K562 (cell line): ENCODE results near the gene TULP4. TPM values are rescaled to one million over a fixed set of nuclear protein-coding genes. Genes with fewer than 3 reads are reported as not detected.

ENCODE experiments used
- CHCHD3 ChIP-seq: fragments of 250-450 bp; sonication (Bioruptor Pico); IDR thresholded peaks from 2 replicates; pipeline ENCODE4 v2.1.2; 2022; ENCODE audit warnings: mild to moderate bottlenecking
- CHD4 ChIP-seq: fragments of 200-600 bp; sonication (generic); IDR thresholded peaks from 3 replicates; pipeline ENCODE4 v1.6.1; 2012; ENCODE audit warnings: low read depth, mild to moderate bottlenecking, mixed read lengths, low read length, inconsistent platforms; ENCODE audit not compliant: insufficient read depth, insufficient replicate concordance, poor library complexity, severe bottlenecking
- EP300 ChIP-seq: IDR thresholded peaks from 2 replicates; pipeline ENCODE4 v1.6.1; 2012; ENCODE audit warnings: low read length, improper control_type of control experiment
- GABPB2 ChIP-seq: fragments of 250-450 bp; sonication (Bioruptor Pico); conservative IDR thresholded peaks from 2 replicates; pipeline ENCODE4 v1.5.1; 2021; ENCODE audit warnings: mild to moderate bottlenecking
- GTF3C2 ChIP-seq: IDR thresholded peaks from 3 replicates; pipeline ENCODE4 v1.6.1; 2011; ENCODE audit warnings: borderline replicate concordance, mild to moderate bottlenecking, moderate library complexity; ENCODE audit not compliant: insufficient read length; ENCODE audit errors: extremely low read depth
- IRF1 ChIP-seq: sonication (generic); formaldehyde crosslinking; IDR thresholded peaks from 2 replicates; pipeline ENCODE4 v1.8.0; 2022; ENCODE audit warnings: missing genetic modification reagents, mild to moderate bottlenecking, borderline replicate concordance
- NCOA1 ChIP-seq: fragments of 450-650 bp; IDR thresholded peaks from 2 replicates; pipeline ENCODE4 v1.6.1; 2016; ENCODE audit warnings: low read depth
- NCOR1 ChIP-seq: fragments of 450-650 bp; IDR thresholded peaks from 2 replicates; pipeline ENCODE4 v1.6.1; 2016; ENCODE audit warnings: mild to moderate bottlenecking, moderate library complexity
- RBBP5 ChIP-seq: fragments of 200-600 bp; sonication (generic); IDR thresholded peaks from 2 replicates; pipeline ENCODE4 v1.6.1; 2012; ENCODE audit warnings: borderline replicate concordance, mild to moderate bottlenecking, low read length, control low read depth, inconsistent platforms; ENCODE audit not compliant: insufficient read depth, poor library complexity, severe bottlenecking
- TEAD1 ChIP-seq, 2 experiments: fragments of 450-650 bp in 1 of 2; sonication (generic) in 1 of 2; formaldehyde crosslinking; IDR thresholded peaks; 2 replicates each; pipeline versions ENCODE4 v1.4.0 to v1.8.0; 2020 to 2022; ENCODE audit warnings: mild to moderate bottlenecking in 2 of 2, missing genetic modification reagents in 1 of 2
- ZFP1 ChIP-seq: fragments of 450-650 bp; formaldehyde crosslinking; IDR thresholded peaks from 2 replicates; pipeline ENCODE4 v1.4.0; 2020; ENCODE audit warnings: mild to moderate bottlenecking, mixed read lengths
- ZNF3 ChIP-seq: fragments of 250-450 bp; sonication (Bioruptor Pico); IDR thresholded peaks from 2 replicates; pipeline ENCODE4 v1.5.0; 2021; ENCODE audit warnings: mild to moderate bottlenecking, moderate library complexity
- ZNF395 ChIP-seq: fragments of 200-800 bp; sonication (Bioruptor generic); IDR thresholded peaks from 2 replicates; pipeline ENCODE4 v1.6.1; 2017; ENCODE audit warnings: missing genetic modification characterization, missing compliant biosample characterization
- ZNF431 ChIP-seq: sonication (generic); formaldehyde crosslinking; IDR thresholded peaks from 2 replicates; pipeline ENCODE4 v1.8.0; 2022; ENCODE audit warnings: mild to moderate bottlenecking, missing genetic modification reagents
- ZNF444 ChIP-seq: fragments of 250-450 bp; sonication (Bioruptor Pico); IDR thresholded peaks from 2 replicates; pipeline ENCODE4 v1.4.0; 2020; ENCODE audit warnings: mild to moderate bottlenecking, moderate library complexity
- polyA plus RNA-seq, 8 experiments: library from polyadenylated mRNA; depleted of rRNA in 4 of 8; stranded (reverse) in 5 of 8; unstranded in 3 of 8; fragments of >200 nt; fragmentation: Nextera tagmentation in 2 of 8; fragmentation: Illumina TruSeq in 1 of 8; extraction: Ambion mirVana in 2 of 8; extraction: Trizol in 1 of 8; gene quantifications; 2 replicates each; pipeline versions ENCODE4 v1.2.1 to v1.2.3, GENCODE V29; 2011 to 2014; ENCODE audit warnings: inconsistent platforms in 1 of 8, missing spikeins in 1 of 8
- total RNA-seq, 7 experiments: library from RNA; depleted of rRNA in 6 of 7; stranded (reverse); fragments of >200 nt in 6 of 7; fragmentation: Illumina TruSeq in 2 of 7; extraction: Trizol in 2 of 7; gene quantifications; 2 replicates each; pipeline versions ENCODE4 v1.2.1 to v1.2.3, GENCODE V29; 2011 to 2021; ENCODE audit warnings: low replicate concordance in 1 of 7
- TF ChIP-seq, protein P1 (sequence below): fragments of 250-450 bp; sonication (Bioruptor Pico); IDR thresholded peaks from 2 replicates; pipeline ENCODE4 v1.5.0; 2020; ENCODE audit warnings: mild to moderate bottlenecking, borderline replicate concordance
- TF ChIP-seq, protein P2 (sequence below): fragments of 450-650 bp; IDR thresholded peaks from 2 replicates; pipeline ENCODE4 v1.6.1; 2017; ENCODE audit warnings: mild to moderate bottlenecking, moderate library complexity

TULP4 gene
- total and polyA plus RNA-seq, 9 of the 15 experiments (the other 6 are each of a cell fraction or from before 2014, with no cell fraction given): 1.2 to 50.4 (median 11.0) TPM

DNA sequence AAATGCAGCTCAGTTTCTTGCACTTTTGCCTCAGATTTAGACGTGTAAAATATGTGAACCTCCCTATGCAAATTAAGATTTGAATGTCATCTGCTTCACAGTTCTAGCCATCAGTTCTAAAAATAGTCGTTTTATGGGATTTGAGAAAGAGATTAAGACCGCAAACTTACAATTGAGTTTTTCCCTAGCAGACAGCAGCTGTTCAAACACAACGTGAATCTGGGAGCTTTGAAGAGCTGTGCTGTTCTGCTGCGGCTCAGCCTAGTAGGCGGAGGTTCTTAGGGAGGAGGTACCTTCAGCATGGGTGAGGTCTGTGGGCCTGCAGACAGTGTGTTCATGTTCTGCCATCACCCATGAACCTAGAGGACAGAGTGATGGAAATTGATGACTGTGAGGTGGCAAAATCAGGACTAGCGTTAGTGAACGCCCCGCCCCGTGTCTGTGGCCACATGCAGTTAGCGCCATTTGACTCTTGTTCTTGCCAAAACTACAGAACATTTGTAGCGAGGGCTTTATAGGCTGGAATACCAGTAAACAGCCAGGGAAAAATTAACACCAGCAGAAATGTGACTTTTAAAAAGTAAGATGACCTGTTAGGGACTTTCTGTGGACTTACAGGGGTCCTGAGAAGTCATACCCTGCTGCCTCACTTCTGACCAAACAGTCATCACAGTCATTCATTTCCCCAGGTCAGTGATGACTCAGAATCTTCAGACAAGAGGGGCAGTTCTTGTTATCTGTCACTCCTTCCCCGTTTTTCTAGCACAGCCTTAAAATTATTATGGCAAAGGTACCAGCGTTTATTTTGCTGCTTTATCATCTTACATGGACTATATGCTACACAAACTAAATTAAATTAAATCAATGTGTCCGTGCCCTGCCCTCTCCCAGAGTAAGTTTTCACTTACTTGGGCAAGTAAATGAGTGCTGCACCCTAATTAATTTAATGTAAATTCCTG lies 163.4 kb downstream of the TULP4 start (continued):
- TF ChIP-seq RBBP5 (no peak), TEAD1 (CRISPR knock-in tag; IDR thresholded peaks at IDR 0.05) (0 out of 4 replicates have a peak, but pooled peaks of 1 of the 2 experiments have one; percentile 22), GTF3C2 (no peak), NCOR1 (no peak), ZNF444 (CRISPR knock-in tag) (no peak), CHCHD3 (CRISPR knock-in tag) (no peak), ZNF395 (CRISPR knock-in tag) (no peak), GABPB2 (CRISPR knock-in tag) (no peak), NCOA1 (no peak), ZNF3 (CRISPR knock-in tag) (no peak), EP300 (no peak; the same call in 1 of the 2 replicates), CHD4 (no peak), ZFP1 (CRISPR knock-in tag) (no peak), ZNF431 (CRISPR knock-in tag) (no peak), IRF1 (CRISPR knock-in tag) (no peak)
- TF ChIP-seq, protein P1, sequence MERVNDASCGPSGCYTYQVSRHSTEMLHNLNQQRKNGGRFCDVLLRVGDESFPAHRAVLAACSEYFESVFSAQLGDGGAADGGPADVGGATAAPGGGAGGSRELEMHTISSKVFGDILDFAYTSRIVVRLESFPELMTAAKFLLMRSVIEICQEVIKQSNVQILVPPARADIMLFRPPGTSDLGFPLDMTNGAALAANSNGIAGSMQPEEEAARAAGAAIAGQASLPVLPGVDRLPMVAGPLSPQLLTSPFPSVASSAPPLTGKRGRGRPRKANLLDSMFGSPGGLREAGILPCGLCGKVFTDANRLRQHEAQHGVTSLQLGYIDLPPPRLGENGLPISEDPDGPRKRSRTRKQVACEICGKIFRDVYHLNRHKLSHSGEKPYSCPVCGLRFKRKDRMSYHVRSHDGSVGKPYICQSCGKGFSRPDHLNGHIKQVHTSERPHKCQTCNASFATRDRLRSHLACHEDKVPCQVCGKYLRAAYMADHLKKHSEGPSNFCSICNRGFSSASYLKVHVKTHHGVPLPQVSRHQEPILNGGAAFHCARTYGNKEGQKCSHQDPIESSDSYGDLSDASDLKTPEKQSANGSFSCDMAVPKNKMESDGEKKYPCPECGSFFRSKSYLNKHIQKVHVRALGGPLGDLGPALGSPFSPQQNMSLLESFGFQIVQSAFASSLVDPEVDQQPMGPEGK (CRISPR knock-in tag): no peak
- TF ChIP-seq, protein P2, sequence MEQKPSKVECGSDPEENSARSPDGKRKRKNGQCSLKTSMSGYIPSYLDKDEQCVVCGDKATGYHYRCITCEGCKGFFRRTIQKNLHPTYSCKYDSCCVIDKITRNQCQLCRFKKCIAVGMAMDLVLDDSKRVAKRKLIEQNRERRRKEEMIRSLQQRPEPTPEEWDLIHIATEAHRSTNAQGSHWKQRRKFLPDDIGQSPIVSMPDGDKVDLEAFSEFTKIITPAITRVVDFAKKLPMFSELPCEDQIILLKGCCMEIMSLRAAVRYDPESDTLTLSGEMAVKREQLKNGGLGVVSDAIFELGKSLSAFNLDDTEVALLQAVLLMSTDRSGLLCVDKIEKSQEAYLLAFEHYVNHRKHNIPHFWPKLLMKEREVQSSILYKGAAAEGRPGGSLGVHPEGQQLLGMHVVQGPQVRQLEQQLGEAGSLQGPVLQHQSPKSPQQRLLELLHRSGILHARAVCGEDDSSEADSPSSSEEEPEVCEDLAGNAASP: no peak
